Measurements from ENCODE around the gene TNFSF4.
"Not testable (repeated sequence)": the region's sequence is repeated elsewhere in the genome, so short reads cannot be mapped to it uniquely, and the experiment has no call there.

Gene TNFSF4

GRCh38 chr1:173164686-173165085, 42.4 kb downstream of the TNFSF4 start:
- H3K9ac ChIP-seq (ENCODE audit: insufficient read length) = no peak overlapping the region
- H3K9me3 ChIP-seq (ENCODE audit: low read depth, low read length) = no peaks in the 10 kb centered on the region
- no peak for DNase-seq (ENCODE audit: low read depth, low spot score)
- H3K4me3 ChIP-seq = no peak overlapping the region
- H3K27ac ChIP-seq = no peak overlapping the region
- no peak for TF ChIP-seq FOXP2 (optimal IDR thresholded peaks at IDR 0.05; ENCODE audit: control extremely low read depth, extremely low read length, insufficient read depth)
- no peak for TF ChIP-seq POLR2AphosphoS5 (IDR thresholded peaks at IDR 0.05; ENCODE audit: borderline replicate concordance, low read depth, low read length)
- no peak for TF ChIP-seq EZH2 (IDR thresholded peaks at IDR 0.05)
- no peaks in the 10 kb centered on the region for H3K36me3 ChIP-seq (ENCODE audit: insufficient read depth, low read length)

GRCh38 chr1:173164178-173164577, 43.0 kb downstream of the TNFSF4 start:
- H3K9me3 ChIP-seq (ENCODE audit: low read depth, low read length) = no peaks in the 10 kb centered on the region
- no peaks in the 10 kb centered on the region for H3K36me3 ChIP-seq (ENCODE audit: insufficient read depth, low read length)
- DNase-seq (ENCODE audit: low read depth, low spot score) = no peak
- TF ChIP-seq FOXP2 (optimal IDR thresholded peaks at IDR 0.05; ENCODE audit: control extremely low read depth, extremely low read length, insufficient read depth) (no peak), POLR2AphosphoS5 (IDR thresholded peaks at IDR 0.05; ENCODE audit: borderline replicate concordance, low read depth, low read length) (no peak), EZH2 (IDR thresholded peaks at IDR 0.05) (no peak)
- H3K9ac ChIP-seq (ENCODE audit: insufficient read length) = no peak overlapping the region
- no peak overlapping the region for H3K4me3 ChIP-seq
- no peak overlapping the region for H3K27ac ChIP-seq

DNA sequence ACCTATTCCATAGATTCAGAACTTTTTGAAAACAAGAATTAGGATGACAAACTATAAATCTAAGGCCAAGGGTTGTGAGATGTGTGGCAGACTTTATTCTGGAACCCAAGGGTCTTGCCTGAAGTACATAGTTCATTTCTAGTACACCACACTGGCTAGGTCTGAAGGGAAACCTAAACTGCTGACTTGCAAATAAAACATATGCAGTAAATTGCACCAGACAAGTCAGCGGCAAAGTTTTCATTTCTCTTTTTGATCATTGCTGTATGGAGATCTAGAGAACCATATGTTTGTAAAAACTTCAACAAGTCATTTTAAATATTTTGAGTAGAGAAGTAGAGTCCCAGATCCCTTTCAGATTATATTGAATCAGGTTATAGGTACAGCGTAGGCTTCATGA, 43.9 kb downstream of the TNFSF4 start:
- no peak for TF ChIP-seq POLR2AphosphoS5 (IDR thresholded peaks at IDR 0.05; ENCODE audit: borderline replicate concordance, low read depth, low read length)
- no peak for TF ChIP-seq FOXP2 (optimal IDR thresholded peaks at IDR 0.05; ENCODE audit: control extremely low read depth, extremely low read length, insufficient read depth)
- no peak for TF ChIP-seq EZH2 (IDR thresholded peaks at IDR 0.05)
- no peaks in the 10 kb centered on the region for H3K36me3 ChIP-seq (ENCODE audit: insufficient read depth, low read length)
- no peak for DNase-seq (ENCODE audit: low read depth, low spot score)
- no peak overlapping the region for H3K27ac ChIP-seq
- no peak overlapping the region for H3K9ac ChIP-seq (ENCODE audit: insufficient read length)
- H3K9me3 ChIP-seq (ENCODE audit: low read depth, low read length) = no peaks in the 10 kb centered on the region
- no peak overlapping the region for H3K4me3 ChIP-seq

DNA sequence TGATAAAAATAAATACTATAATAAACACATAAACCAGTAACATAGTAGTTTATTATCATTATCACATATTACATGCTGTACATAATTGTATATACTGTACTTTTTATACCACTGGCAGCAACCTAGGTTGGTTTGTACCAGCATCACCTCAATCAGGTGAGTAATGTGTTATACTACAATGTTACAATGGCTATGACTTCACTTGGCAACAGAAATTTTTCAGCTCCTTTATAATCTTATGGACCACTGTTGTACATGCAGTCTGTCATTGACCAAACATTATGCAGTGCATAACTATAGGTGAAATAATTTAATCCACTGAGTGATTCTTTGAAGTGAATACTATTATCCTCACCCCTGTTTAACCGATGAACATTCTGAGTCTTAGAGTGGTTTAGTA, 44.5 kb downstream of the TNFSF4 start:
- no peak overlapping the region for H3K9ac ChIP-seq (ENCODE audit: insufficient read length)
- no peak for DNase-seq (ENCODE audit: low read depth, low spot score)
- H3K4me3 ChIP-seq = no peak overlapping the region
- H3K27ac ChIP-seq = no peak overlapping the region
- H3K36me3 ChIP-seq (ENCODE audit: insufficient read depth, low read length) = no peaks in the 10 kb centered on the region
- no peak for TF ChIP-seq POLR2AphosphoS5 (IDR thresholded peaks at IDR 0.05; ENCODE audit: borderline replicate concordance, low read depth, low read length)
- no peak for TF ChIP-seq FOXP2 (optimal IDR thresholded peaks at IDR 0.05; ENCODE audit: control extremely low read depth, extremely low read length, insufficient read depth)
- TF ChIP-seq EZH2 (IDR thresholded peaks at IDR 0.05) = no peak
- no peaks in the 10 kb centered on the region for H3K9me3 ChIP-seq (ENCODE audit: low read depth, low read length)

- TF ChIP-seq POLR2AphosphoS5 (IDR thresholded peaks at IDR 0.05; ENCODE audit: borderline replicate concordance, low read depth, low read length) = no peak
- TF ChIP-seq FOXP2 (optimal IDR thresholded peaks at IDR 0.05; ENCODE audit: control extremely low read depth, extremely low read length, insufficient read depth) = no peak
- TF ChIP-seq EZH2 (IDR thresholded peaks at IDR 0.05) = no peak
- H3K36me3 ChIP-seq (ENCODE audit: insufficient read depth, low read length) = no peaks in the 10 kb centered on the region
- H3K9ac ChIP-seq (ENCODE audit: insufficient read length) = no peak overlapping the region
- no peaks in the 10 kb centered on the region for H3K9me3 ChIP-seq (ENCODE audit: low read depth, low read length)
- H3K4me3 ChIP-seq = no peak overlapping the region
- no peak overlapping the region for H3K27ac ChIP-seq
- no peak for DNase-seq (ENCODE audit: low read depth, low spot score)
These were observed 45.5 kb downstream of the TNFSF4 start for GRCh38 chr1:173161510-173162221.

- DNase-seq (ENCODE audit: low read depth, low spot score) = not testable (repeated sequence)
These were observed 53.2 kb downstream of the TNFSF4 start for GRCh38 chr1:173153964-173154363.

DNA sequence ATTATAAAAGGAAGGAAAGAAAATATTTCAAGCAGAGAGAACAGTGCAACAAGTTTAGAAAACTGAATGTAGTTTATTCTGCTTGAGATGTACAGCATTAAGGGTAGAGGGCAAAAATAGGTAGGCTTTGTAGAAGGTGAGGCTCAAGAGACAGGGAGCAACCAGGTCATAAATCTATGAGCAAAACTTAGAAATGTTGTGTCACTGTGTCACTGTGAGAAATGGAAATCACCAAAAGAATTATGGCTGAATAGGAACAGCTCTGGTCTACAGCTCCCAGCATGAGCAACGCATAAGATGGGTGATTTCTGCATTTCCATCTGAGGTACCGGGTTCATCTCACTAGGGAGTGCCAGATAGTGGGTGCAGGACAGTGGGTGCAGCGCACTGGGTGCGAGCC, 53.6 kb downstream of the TNFSF4 start:
- Histone ChIP-seq H3K9me3 (ENCODE audit: low read depth, low read length) (no peaks in the 10 kb centered on the region), H3K4me3 (no peak overlapping the region), H3K9ac (ENCODE audit: insufficient read length) (no peak overlapping the region), H3K36me3 (ENCODE audit: insufficient read depth, low read length) (no peaks in the 10 kb centered on the region), H3K27ac (no peak overlapping the region)
- no peak for DNase-seq (ENCODE audit: low read depth, low spot score)
- TF ChIP-seq POLR2AphosphoS5 (IDR thresholded peaks at IDR 0.05; ENCODE audit: borderline replicate concordance, low read depth, low read length) = no peak
- TF ChIP-seq EZH2 (IDR thresholded peaks at IDR 0.05) = no peak
- no peak for TF ChIP-seq FOXP2 (optimal IDR thresholded peaks at IDR 0.05; ENCODE audit: control extremely low read depth, extremely low read length, insufficient read depth)

More at GRCh38 chr1:173153964-173154363, 53.2 kb downstream of the TNFSF4 start:
- H3K9ac ChIP-seq (ENCODE audit: insufficient read length); H3K27ac ChIP-seq; H3K9me3 ChIP-seq (ENCODE audit: low read depth, low read length); H3K4me3 ChIP-seq; H3K36me3 ChIP-seq (ENCODE audit: insufficient read depth, low read length): not testable (repeated sequence)

DNA sequence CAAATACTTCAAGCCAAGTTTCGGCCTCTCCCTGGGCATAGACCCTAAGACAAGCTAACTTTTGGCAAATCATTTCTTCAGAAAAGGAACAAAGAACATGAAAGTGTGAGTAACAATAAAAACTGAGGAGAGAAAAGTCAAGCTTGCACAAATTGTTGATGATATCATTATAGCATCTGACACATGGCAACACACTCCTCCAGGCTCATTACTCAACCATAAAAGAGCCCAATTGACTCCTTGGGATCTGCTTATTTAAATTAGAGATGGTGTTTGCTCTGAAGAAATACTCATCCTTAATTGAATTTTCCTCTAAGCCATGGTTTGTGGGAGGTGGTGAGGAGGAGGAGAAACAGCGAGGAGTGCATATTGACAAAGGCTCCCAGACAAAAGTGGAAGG, 54.5 kb downstream of the TNFSF4 start:
- Histone ChIP-seq H3K9me3 (ENCODE audit: low read depth, low read length) (no peaks in the 10 kb centered on the region), H3K27ac (no peak overlapping the region), H3K4me3 (no peak overlapping the region), H3K36me3 (ENCODE audit: insufficient read depth, low read length) (no peaks in the 10 kb centered on the region), H3K9ac (ENCODE audit: insufficient read length) (no peak overlapping the region)
- no peak for TF ChIP-seq FOXP2 (optimal IDR thresholded peaks at IDR 0.05; ENCODE audit: control extremely low read depth, extremely low read length, insufficient read depth)
- TF ChIP-seq POLR2AphosphoS5 (IDR thresholded peaks at IDR 0.05; ENCODE audit: borderline replicate concordance, low read depth, low read length) = no peak
- TF ChIP-seq EZH2 (IDR thresholded peaks at IDR 0.05) = no peak
- DNase-seq (ENCODE audit: low read depth, low spot score) = no peak

GRCh38 chr1:173150795-173151194, 56.3 kb downstream of the TNFSF4 start:
- no peak for DNase-seq (ENCODE audit: low read depth, low spot score)
- Histone ChIP-seq H3K9me3 (ENCODE audit: low read depth, low read length) (no peaks in the 10 kb centered on the region), H3K4me3 (no peak overlapping the region), H3K27ac (no peak overlapping the region), H3K9ac (ENCODE audit: insufficient read length) (no peak overlapping the region), H3K36me3 (ENCODE audit: insufficient read depth, low read length) (no peaks in the 10 kb centered on the region)
- TF ChIP-seq POLR2AphosphoS5 (IDR thresholded peaks at IDR 0.05; ENCODE audit: borderline replicate concordance, low read depth, low read length) (no peak), FOXP2 (optimal IDR thresholded peaks at IDR 0.05; ENCODE audit: control extremely low read depth, extremely low read length, insufficient read depth) (no peak), EZH2 (IDR thresholded peaks at IDR 0.05) (no peak)

Measured in SK-N-MC (cell line).